Measurements from ENCODE around the gene EXOSC10. TPM values are rescaled to one million over a fixed set of nuclear protein-coding genes. Genes with fewer than 3 reads are reported as not detected.

EXOSC10 gene
- total RNA-seq, 2 donors from 2014 or later = 20.5 to 22.0 TPM

DNA sequence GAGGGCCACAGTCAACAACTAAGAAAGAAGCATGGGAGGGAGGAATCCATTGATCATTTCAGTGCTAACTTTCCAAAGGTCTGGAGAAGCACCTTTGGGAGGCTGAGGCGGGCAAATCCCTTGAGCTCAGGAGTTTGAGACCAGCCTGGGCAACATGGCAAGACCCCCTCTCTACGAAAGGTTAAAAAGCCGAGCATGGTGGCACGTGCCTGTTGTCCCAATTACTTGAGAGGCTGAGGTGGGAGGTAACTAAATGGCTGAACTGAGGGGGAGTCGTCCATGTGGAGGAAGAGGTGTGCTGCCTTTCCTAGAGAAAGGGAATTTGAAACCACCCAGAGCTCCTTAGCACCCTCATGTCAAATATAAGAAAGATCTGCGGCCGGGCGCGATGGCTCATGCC, 68.8 kb downstream of the EXOSC10 start:
- peaks cover 21% of the 10 kb centered on the region for H3K36me3 ChIP-seq
- TF ChIP-seq, protein P1, sequence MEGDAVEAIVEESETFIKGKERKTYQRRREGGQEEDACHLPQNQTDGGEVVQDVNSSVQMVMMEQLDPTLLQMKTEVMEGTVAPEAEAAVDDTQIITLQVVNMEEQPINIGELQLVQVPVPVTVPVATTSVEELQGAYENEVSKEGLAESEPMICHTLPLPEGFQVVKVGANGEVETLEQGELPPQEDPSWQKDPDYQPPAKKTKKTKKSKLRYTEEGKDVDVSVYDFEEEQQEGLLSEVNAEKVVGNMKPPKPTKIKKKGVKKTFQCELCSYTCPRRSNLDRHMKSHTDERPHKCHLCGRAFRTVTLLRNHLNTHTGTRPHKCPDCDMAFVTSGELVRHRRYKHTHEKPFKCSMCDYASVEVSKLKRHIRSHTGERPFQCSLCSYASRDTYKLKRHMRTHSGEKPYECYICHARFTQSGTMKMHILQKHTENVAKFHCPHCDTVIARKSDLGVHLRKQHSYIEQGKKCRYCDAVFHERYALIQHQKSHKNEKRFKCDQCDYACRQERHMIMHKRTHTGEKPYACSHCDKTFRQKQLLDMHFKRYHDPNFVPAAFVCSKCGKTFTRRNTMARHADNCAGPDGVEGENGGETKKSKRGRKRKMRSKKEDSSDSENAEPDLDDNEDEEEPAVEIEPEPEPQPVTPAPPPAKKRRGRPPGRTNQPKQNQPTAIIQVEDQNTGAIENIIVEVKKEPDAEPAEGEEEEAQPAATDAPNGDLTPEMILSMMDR (IDR thresholded peaks at IDR 0.05) = no peak
- H3K27ac ChIP-seq = no peak overlapping the region
- no peaks in the 10 kb centered on the region for H3K9me3 ChIP-seq
- no peak overlapping the region for H3K4me3 ChIP-seq
- DNase-seq (ENCODE audit: low spot score) = no peak
- no peaks in the 10 kb centered on the region for H3K27me3 ChIP-seq
- no peaks in the 10 kb centered on the region for H3K4me1 ChIP-seq

DNA sequence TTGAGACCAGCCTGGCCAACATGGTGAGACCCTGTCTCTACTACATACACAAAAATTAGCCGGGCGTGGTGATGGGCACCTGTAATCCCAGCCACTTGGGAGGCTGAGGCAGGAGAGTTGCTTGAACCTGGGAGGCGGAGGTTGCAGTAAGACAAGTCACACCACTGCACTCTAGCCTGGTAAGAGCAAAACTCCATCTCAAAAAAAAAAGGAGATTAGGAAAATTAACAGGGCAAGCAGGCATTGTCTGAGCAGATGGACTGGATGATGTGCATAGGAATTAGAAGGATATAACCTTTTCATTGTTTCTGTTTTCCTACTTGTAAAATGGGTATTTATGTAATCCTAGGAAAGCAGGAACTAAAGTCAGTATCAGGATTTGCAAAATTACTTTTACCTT, 71.7 kb downstream of the EXOSC10 start:
- Histone ChIP-seq H3K4me3 (no peak overlapping the region), H3K27me3 (no peaks in the 10 kb centered on the region), H3K27ac (no peak overlapping the region), H3K4me1 (no peaks in the 10 kb centered on the region), H3K36me3 (peaks cover 48% of the 10 kb centered on the region), H3K9me3 (no peaks in the 10 kb centered on the region)
- DNase-seq (ENCODE audit: low spot score) = no peak
- TF ChIP-seq, protein P1 (IDR thresholded peaks at IDR 0.05) = no peak

DNA sequence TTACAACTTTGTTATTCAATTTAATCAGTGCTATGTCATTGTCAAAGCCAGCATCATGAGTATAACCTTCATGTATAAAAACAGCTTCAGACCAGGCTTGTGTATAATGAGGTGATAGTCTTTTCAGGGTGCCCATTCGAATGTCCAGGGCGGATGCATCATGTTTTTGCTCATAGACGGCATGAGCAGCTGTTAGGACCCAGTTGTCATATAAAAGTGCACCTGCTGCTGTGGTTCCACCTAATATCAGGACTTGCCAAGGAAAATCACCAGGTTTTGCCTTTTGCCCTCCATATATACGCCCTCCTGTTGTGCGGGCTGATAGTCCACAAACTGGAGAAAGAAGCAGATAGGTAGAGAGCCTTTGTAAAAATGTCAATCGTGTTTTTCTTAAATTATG, 72.4 kb downstream of the EXOSC10 start:
- H3K27ac ChIP-seq = no peak overlapping the region
- H3K27me3 ChIP-seq = no peaks in the 10 kb centered on the region
- no peaks in the 10 kb centered on the region for H3K4me1 ChIP-seq
- TF ChIP-seq, protein P1 (IDR thresholded peaks at IDR 0.05) = no peak
- no peak for DNase-seq (ENCODE audit: low spot score)
- H3K4me3 ChIP-seq = no peak overlapping the region
- H3K9me3 ChIP-seq = no peaks in the 10 kb centered on the region
- peaks cover 55% of the 10 kb centered on the region for H3K36me3 ChIP-seq

DNA sequence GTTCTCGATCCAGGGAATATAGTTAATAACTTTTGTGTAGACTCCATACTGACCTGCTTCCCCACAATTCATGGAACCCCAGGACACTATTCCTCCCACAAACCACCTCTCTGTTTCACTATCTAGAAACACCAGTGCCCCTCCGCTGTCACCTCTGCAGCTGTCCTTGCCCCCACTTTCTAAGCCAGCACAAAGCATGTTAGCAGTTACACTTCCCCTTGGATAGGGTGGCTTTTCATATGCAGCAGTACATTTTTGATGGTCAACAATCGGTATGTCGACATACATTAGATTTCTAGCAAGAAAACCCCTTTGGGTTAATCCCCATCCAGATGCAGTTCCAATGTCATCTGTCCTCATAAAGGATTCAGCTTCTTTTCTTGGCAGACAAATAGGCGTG, 72.8 kb downstream of the EXOSC10 start:
- H3K36me3 ChIP-seq = peaks cover 59% of the 10 kb centered on the region
- no peak overlapping the region for H3K27ac ChIP-seq
- H3K27me3 ChIP-seq = no peaks in the 10 kb centered on the region
- TF ChIP-seq, protein P1 (IDR thresholded peaks at IDR 0.05) = no peak
- no peaks in the 10 kb centered on the region for H3K4me1 ChIP-seq
- DNase-seq (ENCODE audit: low spot score) = no peak
- H3K9me3 ChIP-seq = no peaks in the 10 kb centered on the region
- H3K4me3 ChIP-seq = no peak overlapping the region

DNA sequence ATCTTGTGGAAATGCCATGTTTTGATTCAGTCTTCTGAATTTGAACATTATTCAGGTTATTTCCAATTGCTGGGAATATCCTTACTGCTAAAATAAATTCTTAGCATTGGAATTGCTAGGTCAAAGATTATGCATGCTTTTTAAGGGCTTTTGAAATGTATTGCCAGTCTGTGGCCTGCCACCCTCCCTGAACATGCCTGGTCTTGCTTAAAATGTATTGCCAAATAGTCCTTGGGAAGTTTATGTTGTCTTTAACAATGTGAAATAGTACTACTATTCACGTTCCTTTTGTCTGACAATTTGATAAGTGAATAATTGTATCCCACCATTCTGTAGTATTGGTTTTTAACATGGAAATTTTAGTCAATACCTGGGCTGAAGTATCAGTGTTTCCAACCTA, 73.6 kb downstream of the EXOSC10 start:
- TF ChIP-seq, protein P1 (IDR thresholded peaks at IDR 0.05) = no peak
- peaks cover 68% of the 10 kb centered on the region for H3K36me3 ChIP-seq
- H3K27ac ChIP-seq = no peak overlapping the region
- H3K27me3 ChIP-seq = no peaks in the 10 kb centered on the region
- no peak overlapping the region for H3K4me3 ChIP-seq
- H3K4me1 ChIP-seq = no peaks in the 10 kb centered on the region
- no peak for DNase-seq (ENCODE audit: low spot score)
- H3K9me3 ChIP-seq = no peaks in the 10 kb centered on the region

DNA sequence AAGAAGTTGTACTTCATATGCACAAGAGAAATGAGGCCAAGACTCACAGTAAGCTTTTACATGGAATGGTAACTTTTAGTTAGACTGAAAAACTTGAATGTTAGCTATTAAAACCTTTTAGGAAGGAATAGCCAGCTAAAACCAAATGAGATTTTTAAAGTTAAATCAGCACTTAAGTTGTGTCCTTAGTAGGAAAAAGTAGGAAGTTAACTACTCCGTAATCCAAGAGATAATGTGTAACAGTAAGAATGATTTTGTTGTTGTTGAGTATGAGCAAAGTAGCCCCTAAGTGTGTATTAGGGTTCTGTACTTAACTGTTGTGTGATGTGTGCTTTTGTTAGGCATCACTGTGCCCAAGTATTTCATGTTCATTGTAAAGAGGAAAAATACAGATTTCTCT, 74.1 kb downstream of the EXOSC10 start:
- DNase-seq (ENCODE audit: low spot score) = no peak
- peaks cover 69% of the 10 kb centered on the region for H3K36me3 ChIP-seq
- H3K4me1 ChIP-seq = no peaks in the 10 kb centered on the region
- H3K4me3 ChIP-seq = no peak overlapping the region
- H3K27me3 ChIP-seq = no peaks in the 10 kb centered on the region
- no peaks in the 10 kb centered on the region for H3K9me3 ChIP-seq
- H3K27ac ChIP-seq = no peak overlapping the region
- TF ChIP-seq, protein P1 (IDR thresholded peaks at IDR 0.05) = no peak

Measured in right atrium auricular region (tissue), 2 donors.